ENCODE measurements around the gene ALDH1L1. TPM values are rescaled to one million over a fixed set of nuclear protein-coding genes. Genes with fewer than 3 reads are reported as not detected.

Gene ALDH1L1
- total and polyA plus RNA-seq, 2 of the 13 experiments (the other 11 are each of a cell fraction or from before 2014, with no cell fraction given) = 11.2 to 28.7 TPM

- H4K20me1 ChIP-seq (ENCODE audit: insufficient read depth, low read length) = no peaks in the 10 kb centered on the region
- H3K4me2 ChIP-seq (ENCODE audit: low read depth, low read length) = no peak overlapping the region
- ChIA-PET CTCF (ENCODE audit: low intra/inter-chr PET ratio, low total read pairs) (no interaction called here), POLR2A (no interaction called here)
- FAIRE-seq (no peak), ATAC-seq (no peak), DNase-seq (ENCODE audit: low spot score) (no peak)
- no peak overlapping the region for H3K27ac ChIP-seq (ENCODE audit: extremely low read length, insufficient read depth, low read length)
- no peak overlapping the region for H2AFZ ChIP-seq (ENCODE audit: low read length)
- peaks cover 27% of the 10 kb centered on the region for H3K4me1 ChIP-seq (ENCODE audit: insufficient read depth, low read length)
- WGBS (ENCODE audit: low lambda C conversion rate) = 93% methylated on average over 5 of the region's 7 CpGs
- no peak overlapping the region for H3K9ac ChIP-seq (ENCODE audit: insufficient read depth, low read depth, low read length)
- BruUV-seq (replicated peaks) = no TSS peak
- H3K36me3 ChIP-seq (replicated peaks in 1 of 2; ENCODE audit: control insufficient read depth in 1 of 2, insufficient read depth in 2 of 2, low read length in 2 of 2) = no peaks in the 10 kb centered on the region
- no peaks in the 10 kb centered on the region for H3K9me3 ChIP-seq (ENCODE audit: low read length)
- no peak for TF ChIP-seq SAP130 (CRISPR knock-in tag; IDR thresholded peaks at IDR 0.05; ENCODE audit: low read depth)
- no peak for TF ChIP-seq BHLHE40 (IDR thresholded peaks at IDR 0.05; ENCODE audit: low read length)
- TF ChIP-seq PRDM10 (CRISPR knock-in tag; IDR thresholded peaks at IDR 0.05; ENCODE audit: low read depth) = no peak
- H3K79me2 ChIP-seq (ENCODE audit: insufficient read depth, low read length) = no peaks in the 10 kb centered on the region
- intact Hi-C loops (cut with micrococcal nuclease; ENCODE audit: unreplicated experiment) = loop anchor here (10.0 kb wide), 1 partner anchor 64 kb away; no protein-coding TSS in a partner anchor
- in situ Hi-C loops (cut with HindIII; ENCODE audit: extremely low pct_ligation_motif_present, low pct_unique_long_range_greater_than_20kb) = no loop called here
- no peaks in the 10 kb centered on the region for H3K27me3 ChIP-seq (ENCODE audit: control insufficient read depth in 1 of 2, insufficient read depth in 2 of 2, low read length in 2 of 2)
- H3K4me3 ChIP-seq (replicated peaks in 1 of 3; ENCODE audit: insufficient read depth in 1 of 3, low read depth in 2 of 3, low read length in 3 of 3) = no peak overlapping the region
These were observed 121.7 kb downstream of the ALDH1L1 start for GRCh38 chr3:126058666-126059065.

DNA sequence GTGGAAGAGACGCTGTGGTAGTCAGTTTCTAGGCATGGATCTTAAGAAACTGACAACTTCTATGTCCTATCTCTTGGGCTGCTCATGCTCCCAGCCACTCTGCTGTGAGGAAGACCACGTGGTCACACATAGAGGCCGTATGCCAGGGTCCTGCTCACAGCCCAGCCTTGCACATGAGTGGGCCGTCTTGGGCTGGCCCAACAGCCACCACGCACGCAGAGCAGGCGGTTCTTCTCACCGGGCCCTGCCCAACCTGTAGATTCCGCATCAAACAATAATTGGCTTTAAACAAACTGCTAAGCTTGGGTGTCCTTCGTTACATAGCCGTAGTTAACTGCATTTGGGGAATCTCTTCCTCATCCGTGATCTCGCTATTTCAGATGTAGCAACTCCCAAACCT lies 122.5 kb downstream of the ALDH1L1 start:
- intact Hi-C loops (cut with micrococcal nuclease; ENCODE audit: unreplicated experiment) (loop anchor here (10.0 kb wide), 1 partner anchor 63 kb away; no protein-coding TSS in a partner anchor), in situ Hi-C loops (cut with HindIII; ENCODE audit: extremely low pct_ligation_motif_present, low pct_unique_long_range_greater_than_20kb) (no loop called here)
- no peak for TF ChIP-seq ZNF510 (CRISPR knock-in tag; IDR thresholded peaks at IDR 0.05; ENCODE audit: low read depth)
- no peak for TF ChIP-seq KDM5B (CRISPR knock-in tag; IDR thresholded peaks at IDR 0.05; ENCODE audit: borderline replicate concordance)
- no peak for TF ChIP-seq ZNF883 (CRISPR knock-in tag; IDR thresholded peaks at IDR 0.05; ENCODE audit: not compliant biosample characterization)
- TF ChIP-seq ZNF232 (CRISPR knock-in tag; IDR thresholded peaks at IDR 0.05; ENCODE audit: borderline replicate concordance) = no peak
- TF ChIP-seq ZNF788 (CRISPR knock-in tag; IDR thresholded peaks at IDR 0.05; ENCODE audit: borderline replicate concordance) = no peak
- TF ChIP-seq CTCF (CRISPR knock-in tag; IDR thresholded peaks at IDR 0.05) = no peak
- H3K4me3 ChIP-seq (replicated peaks in 1 of 3; ENCODE audit: insufficient read depth in 1 of 3, low read depth in 2 of 3, low read length in 3 of 3) = no peak overlapping the region
- BruUV-seq (replicated peaks) = no TSS peak
- H3K9me3 ChIP-seq (ENCODE audit: low read length) = no peaks in the 10 kb centered on the region
- no peak overlapping the region for H3K9ac ChIP-seq (ENCODE audit: insufficient read depth, low read depth, low read length)
- ATAC-seq = no peak
- H3K79me2 ChIP-seq (ENCODE audit: insufficient read depth, low read length) = no peaks in the 10 kb centered on the region
- H2AFZ ChIP-seq (ENCODE audit: low read length) = no peak overlapping the region
- CTCF ChIA-PET (ENCODE audit: low intra/inter-chr PET ratio, low total read pairs) = no interaction called here
- no peak overlapping the region for H3K27ac ChIP-seq (ENCODE audit: extremely low read length, insufficient read depth, low read length)
- no peak overlapping the region for H3K4me2 ChIP-seq (ENCODE audit: low read depth, low read length)
- no peak for FAIRE-seq
- H3K27me3 ChIP-seq (ENCODE audit: control insufficient read depth in 1 of 2, insufficient read depth in 2 of 2, low read length in 2 of 2) = no peaks in the 10 kb centered on the region
- peaks cover 35% of the 10 kb centered on the region for H3K4me1 ChIP-seq (ENCODE audit: insufficient read depth, low read length)
- H3K36me3 ChIP-seq (replicated peaks in 1 of 2; ENCODE audit: control insufficient read depth in 1 of 2, insufficient read depth in 2 of 2, low read length in 2 of 2) = no peaks in the 10 kb centered on the region
- POLR2A ChIA-PET = no interaction called here
- no peaks in the 10 kb centered on the region for H4K20me1 ChIP-seq (ENCODE audit: insufficient read depth, low read length)
- DNase-seq (ENCODE audit: low spot score) = no peak
- WGBS (ENCODE audit: low lambda C conversion rate) = 99% methylated on average over 12 of the region's 13 CpGs

All from HepG2 (cell line).